GM23338 (cell line): ENCODE measurements around the gene PLAC8. TPM values are rescaled to one million over a fixed set of nuclear protein-coding genes. Genes with fewer than 3 reads are reported as not detected.

Source experiments
- ATAC-seq: fragments of 200-7000 bp; cut with Tn5 transposase; 3 replicates; pipeline ENCODE4 v1.9.1; 2020
- DNase-seq: peaks from one replicate; pipeline ENCODE4 v3.0.0-alpha.2; 2015; ENCODE audit warnings: low spot score
- H2AFZ ChIP-seq: fragments of 200-600 bp; sonication (generic); 2 replicates; pipeline ENCODE4 v1.8.0; 2016; ENCODE audit warnings: antibody characterized with exemption, mild to moderate bottlenecking, moderate library complexity
- H3F3A ChIP-seq: fragments of 200-600 bp; sonication (generic); replicated peaks from 2 replicates; pipeline ENCODE4 v1.8.0; 2017; ENCODE audit warnings: antibody characterized with exemption, mixed run types, low read depth
- H3K27ac ChIP-seq: fragments of 200-600 bp; sonication (generic); 2 replicates; pipeline ENCODE4 v1.6.1; 2016; ENCODE audit warnings: low read depth
- H3K27me3 ChIP-seq: fragments of 200-600 bp; sonication (generic); 2 replicates; pipeline ENCODE4 v1.8.0; 2016; ENCODE audit warnings: mild to moderate bottlenecking, mixed run types, moderate library complexity; ENCODE audit not compliant: insufficient read depth
- H3K36me3 ChIP-seq: fragments of 200-600 bp; sonication (generic); 2 replicates; pipeline ENCODE4 v1.8.0; 2016; ENCODE audit warnings: mild to moderate bottlenecking; ENCODE audit not compliant: insufficient read depth
- H3K4me1 ChIP-seq: fragments of 200-600 bp; sonication (generic); 2 replicates; pipeline ENCODE4 v1.8.0; 2016; ENCODE audit warnings: mild to moderate bottlenecking, moderate library complexity; ENCODE audit not compliant: insufficient read depth
- H3K4me2 ChIP-seq: fragments of 200-600 bp; sonication (generic); 2 replicates; pipeline ENCODE4 v1.7.1; 2017; ENCODE audit warnings: mixed run types
- H3K4me3 ChIP-seq: fragments of 200-600 bp; sonication (generic); 2 replicates; pipeline ENCODE4 v1.6.1; 2016; ENCODE audit warnings: mixed run types
- H3K79me2 ChIP-seq: fragments of 200-600 bp; sonication (generic); replicated peaks from 2 replicates; pipeline ENCODE4 v1.8.0; 2017; ENCODE audit warnings: mild to moderate bottlenecking; ENCODE audit not compliant: insufficient read depth
- H3K9me2 ChIP-seq: fragments of 200-600 bp; sonication (generic); 2 replicates; pipeline ENCODE4 v1.8.0; 2017; ENCODE audit not compliant: insufficient read depth
- H4K20me1 ChIP-seq: fragments of 200-600 bp; sonication (generic); replicated peaks from 2 replicates; pipeline ENCODE4 v1.8.0; 2017; ENCODE audit warnings: mild to moderate bottlenecking; ENCODE audit not compliant: insufficient read depth
- H3K27ac Mint-ChIP-seq: 2 replicates; pipeline ENCODE4 v1.8.0; 2020; ENCODE audit warnings: inconsistent platforms, mild to moderate bottlenecking, moderate library complexity, mixed read lengths
- H3K27me3 Mint-ChIP-seq: 3 replicates; pipeline ENCODE4 v1.8.0; 2022; ENCODE audit warnings: low read depth, mild to moderate bottlenecking, moderate library complexity, mixed read lengths, inconsistent platforms; ENCODE audit not compliant: insufficient read depth, poor library complexity
- H3K36me3 Mint-ChIP-seq: 3 replicates; pipeline ENCODE4 v1.8.0; 2021; ENCODE audit warnings: low read depth, mild to moderate bottlenecking, inconsistent platforms, moderate library complexity, mixed read lengths
- H3K4me1 Mint-ChIP-seq: 3 replicates; pipeline ENCODE4 v1.8.0; 2020; ENCODE audit warnings: mild to moderate bottlenecking, inconsistent platforms, mixed read lengths
- H3K4me3 Mint-ChIP-seq: 3 replicates; pipeline ENCODE4 v1.8.0; 2021; ENCODE audit warnings: moderate library complexity, mild to moderate bottlenecking, inconsistent platforms, mixed read lengths
- H3K9me3 Mint-ChIP-seq: 3 replicates; pipeline ENCODE4 v1.8.0; 2020; ENCODE audit warnings: moderate library complexity, mild to moderate bottlenecking, inconsistent platforms, mixed read lengths
- CREB1 ChIP-seq: fragments of 250-450 bp; sonication (Bioruptor Pico); IDR thresholded peaks from 2 replicates; pipeline ENCODE4 v1.5.0; 2020; ENCODE audit warnings: low read depth, mild to moderate bottlenecking, moderate library complexity
- ETS1 ChIP-seq: IDR thresholded peaks from 2 replicates; pipeline ENCODE4 v1.6.1; 2016; ENCODE audit warnings: antibody characterized with exemption
- EZH2 ChIP-seq: fragments of 200-600 bp; sonication (generic); IDR thresholded peaks from one replicate; pipeline ENCODE4 v1.8.0; 2017; ENCODE audit warnings: antibody characterized with exemption, mild to moderate bottlenecking, low read depth; ENCODE audit not compliant: unreplicated experiment
- EZH2phosphoT487 ChIP-seq: fragments of 200-600 bp; sonication (generic); IDR thresholded peaks from one replicate; pipeline ENCODE4 v1.8.1; 2018; ENCODE audit warnings: antibody characterized with exemption; ENCODE audit not compliant: unreplicated experiment
- JUNB ChIP-seq: IDR thresholded peaks from one replicate; pipeline ENCODE4 v1.6.1; 2016; ENCODE audit warnings: antibody characterized with exemption; ENCODE audit not compliant: unreplicated experiment
- NANOG ChIP-seq: IDR thresholded peaks from 2 replicates; pipeline ENCODE4 v1.6.1; 2016; ENCODE audit warnings: antibody characterized with exemption, borderline replicate concordance
- POLR2AphosphoS5 ChIP-seq: IDR thresholded peaks from 2 replicates; pipeline ENCODE4 v1.6.1; 2016; ENCODE audit warnings: antibody characterized with exemption, low read depth
- STAT1 ChIP-seq: IDR thresholded peaks from one replicate; pipeline ENCODE4 v1.6.1; 2016; ENCODE audit warnings: antibody characterized with exemption; ENCODE audit not compliant: unreplicated experiment
- ZNF114 ChIP-seq: fragments of 250-450 bp; sonication (Bioruptor Pico); IDR thresholded peaks from 2 replicates; pipeline ENCODE4 v1.5.0; 2020; ENCODE audit warnings: mild to moderate bottlenecking, moderate library complexity
- ZNF331 ChIP-seq: fragments of 250-450 bp; sonication (Bioruptor Pico); IDR thresholded peaks from 2 replicates; pipeline ENCODE4 v1.5.0; 2020; ENCODE audit warnings: low read depth, mild to moderate bottlenecking, moderate library complexity
- polyA plus RNA-seq: library from polyadenylated mRNA; unstranded; fragments of >200 nt; fragmentation: Nextera tagmentation; extraction: Ambion mirVana; gene quantifications from 2 replicates; pipeline ENCODE4 v1.2.1, GENCODE V29; 2016
- total RNA-seq: library from RNA; depleted of rRNA; stranded (reverse); fragments of >200 nt; shearing (Covaris generic); gene quantifications from 2 replicates; pipeline ENCODE4 v1.2.3, GENCODE V29; 2014
- TF ChIP-seq, protein P1 (sequence below), 2 experiments: fragments of 200-600 bp in 1 of 2; sonication (generic) in 1 of 2; conservative IDR thresholded peaks; 2 replicates each; pipeline versions ENCODE4 v1.5.1 to v1.6.1; 2016 to 2017; ENCODE audit warnings: antibody characterized with exemption in 2 of 2, low read depth in 2 of 2, mild to moderate bottlenecking in 2 of 2, moderate library complexity in 1 of 2
- TF ChIP-seq, protein P2 (sequence below): IDR thresholded peaks from one replicate; pipeline ENCODE4 v1.6.1; 2018; ENCODE audit warnings: antibody characterized with exemption; ENCODE audit not compliant: unreplicated experiment

PLAC8 gene
- total and polyA plus RNA-seq, 2 experiments from 2014 or later, result 0.83 to 1.6 TPM

DNA sequence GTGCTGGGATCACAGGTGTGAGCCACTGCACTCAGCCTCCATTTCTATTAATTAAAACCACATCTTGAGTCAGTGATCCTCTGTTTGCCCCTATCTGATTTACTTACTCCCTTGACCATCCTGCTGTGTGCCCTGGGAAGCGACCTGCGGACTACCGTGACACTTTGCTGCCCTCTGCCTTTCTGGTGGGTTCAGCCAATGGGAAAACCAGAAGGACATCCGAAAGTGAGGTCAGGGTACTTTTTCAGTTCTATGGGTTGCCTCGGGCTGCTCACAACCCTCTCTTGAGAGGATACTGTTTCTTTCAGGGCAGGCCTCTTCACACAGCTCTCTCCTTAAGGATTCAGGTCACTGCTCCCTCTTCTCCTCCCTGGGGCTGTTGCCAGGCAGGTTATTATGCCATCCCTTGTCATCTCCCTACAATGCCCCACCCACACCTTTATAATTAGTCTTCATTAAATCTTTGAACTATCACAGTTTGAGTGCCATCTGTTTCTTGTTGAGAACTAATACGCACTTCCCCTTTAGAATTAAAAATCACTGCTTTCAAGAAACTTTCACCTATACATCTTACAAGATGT lies 21.4 kb downstream of the PLAC8 start:
- Mint-ChIP-seq H3K4me1 (no peaks in the 10 kb centered on the region; the same call in 2 of the 3 replicates), H3K27ac (no peak overlapping the region), H3K9me3 (no peaks in the 10 kb centered on the region), H3K27me3 (peaks cover 4% of the 10 kb centered on the region), H3K4me3 (no peak overlapping the region), H3K36me3 (no peaks in the 10 kb centered on the region)
- TF ChIP-seq ZNF331 (CRISPR knock-in tag), result no peak
- no peak for TF ChIP-seq EZH2
- TF ChIP-seq, protein P1, sequence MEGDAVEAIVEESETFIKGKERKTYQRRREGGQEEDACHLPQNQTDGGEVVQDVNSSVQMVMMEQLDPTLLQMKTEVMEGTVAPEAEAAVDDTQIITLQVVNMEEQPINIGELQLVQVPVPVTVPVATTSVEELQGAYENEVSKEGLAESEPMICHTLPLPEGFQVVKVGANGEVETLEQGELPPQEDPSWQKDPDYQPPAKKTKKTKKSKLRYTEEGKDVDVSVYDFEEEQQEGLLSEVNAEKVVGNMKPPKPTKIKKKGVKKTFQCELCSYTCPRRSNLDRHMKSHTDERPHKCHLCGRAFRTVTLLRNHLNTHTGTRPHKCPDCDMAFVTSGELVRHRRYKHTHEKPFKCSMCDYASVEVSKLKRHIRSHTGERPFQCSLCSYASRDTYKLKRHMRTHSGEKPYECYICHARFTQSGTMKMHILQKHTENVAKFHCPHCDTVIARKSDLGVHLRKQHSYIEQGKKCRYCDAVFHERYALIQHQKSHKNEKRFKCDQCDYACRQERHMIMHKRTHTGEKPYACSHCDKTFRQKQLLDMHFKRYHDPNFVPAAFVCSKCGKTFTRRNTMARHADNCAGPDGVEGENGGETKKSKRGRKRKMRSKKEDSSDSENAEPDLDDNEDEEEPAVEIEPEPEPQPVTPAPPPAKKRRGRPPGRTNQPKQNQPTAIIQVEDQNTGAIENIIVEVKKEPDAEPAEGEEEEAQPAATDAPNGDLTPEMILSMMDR (conservative IDR thresholded peaks at IDR 0.05; ENCODE audit: low read depth in 2 of 2), result peak; percentile 42 to 79
- Histone ChIP-seq H3K27ac (no peak overlapping the region), H3K36me3 (no peaks in the 10 kb centered on the region), H3K9me2 (no peaks in the 10 kb centered on the region), H3K27me3 (no peaks in the 10 kb centered on the region), H3K4me3 (no peak overlapping the region), H2AFZ (no peak overlapping the region), H3F3A (no peaks in the 10 kb centered on the region), H3K4me1 (no peaks in the 10 kb centered on the region), H3K79me2 (no peaks in the 10 kb centered on the region), H3K4me2 (no peak overlapping the region), H4K20me1 (no peaks in the 10 kb centered on the region)
- peak; percentile 75 for DNase-seq
- peak; percentile 99 for ATAC-seq

- no peak overlapping the region for H3K27ac ChIP-seq
- H3K36me3 Mint-ChIP-seq, result no peaks in the 10 kb centered on the region
- H2AFZ ChIP-seq, result no peak overlapping the region
- H3K79me2 ChIP-seq, result no peaks in the 10 kb centered on the region
- peaks cover 6% of the 10 kb centered on the region for H3K27me3 Mint-ChIP-seq
- no peaks in the 10 kb centered on the region for H4K20me1 ChIP-seq
- H3K9me2 ChIP-seq, result no peaks in the 10 kb centered on the region
- no peak overlapping the region for H3K4me2 ChIP-seq
- no peaks in the 10 kb centered on the region for H3K9me3 Mint-ChIP-seq
- ATAC-seq, result no peak
- no peaks in the 10 kb centered on the region for H3K36me3 ChIP-seq
- no peak overlapping the region for H3K4me3 Mint-ChIP-seq
- DNase-seq, result peak; percentile 2
- H3K4me1 ChIP-seq, result no peaks in the 10 kb centered on the region
- no peaks in the 10 kb centered on the region for H3F3A ChIP-seq
- H3K27me3 ChIP-seq, result no peaks in the 10 kb centered on the region
- H3K4me3 ChIP-seq, result no peak overlapping the region
- H3K27ac Mint-ChIP-seq, result no peak overlapping the region
- H3K4me1 Mint-ChIP-seq, result no peaks in the 10 kb centered on the region; the same call in 2 of the 3 replicates
- TF ChIP-seq ZNF331 (CRISPR knock-in tag) (no peak), JUNB (no peak), EZH2phosphoT487 (no peak), POLR2AphosphoS5 (no peak), EZH2 (no peak), NANOG (no peak), ZNF114 (no peak), STAT1 (no peak), CREB1 (CRISPR knock-in tag) (no peak), ETS1 (no peak)
- TF ChIP-seq, protein P1 (conservative IDR thresholded peaks at IDR 0.05; ENCODE audit: low read depth in 2 of 2), result no peak
- TF ChIP-seq, protein P2, sequence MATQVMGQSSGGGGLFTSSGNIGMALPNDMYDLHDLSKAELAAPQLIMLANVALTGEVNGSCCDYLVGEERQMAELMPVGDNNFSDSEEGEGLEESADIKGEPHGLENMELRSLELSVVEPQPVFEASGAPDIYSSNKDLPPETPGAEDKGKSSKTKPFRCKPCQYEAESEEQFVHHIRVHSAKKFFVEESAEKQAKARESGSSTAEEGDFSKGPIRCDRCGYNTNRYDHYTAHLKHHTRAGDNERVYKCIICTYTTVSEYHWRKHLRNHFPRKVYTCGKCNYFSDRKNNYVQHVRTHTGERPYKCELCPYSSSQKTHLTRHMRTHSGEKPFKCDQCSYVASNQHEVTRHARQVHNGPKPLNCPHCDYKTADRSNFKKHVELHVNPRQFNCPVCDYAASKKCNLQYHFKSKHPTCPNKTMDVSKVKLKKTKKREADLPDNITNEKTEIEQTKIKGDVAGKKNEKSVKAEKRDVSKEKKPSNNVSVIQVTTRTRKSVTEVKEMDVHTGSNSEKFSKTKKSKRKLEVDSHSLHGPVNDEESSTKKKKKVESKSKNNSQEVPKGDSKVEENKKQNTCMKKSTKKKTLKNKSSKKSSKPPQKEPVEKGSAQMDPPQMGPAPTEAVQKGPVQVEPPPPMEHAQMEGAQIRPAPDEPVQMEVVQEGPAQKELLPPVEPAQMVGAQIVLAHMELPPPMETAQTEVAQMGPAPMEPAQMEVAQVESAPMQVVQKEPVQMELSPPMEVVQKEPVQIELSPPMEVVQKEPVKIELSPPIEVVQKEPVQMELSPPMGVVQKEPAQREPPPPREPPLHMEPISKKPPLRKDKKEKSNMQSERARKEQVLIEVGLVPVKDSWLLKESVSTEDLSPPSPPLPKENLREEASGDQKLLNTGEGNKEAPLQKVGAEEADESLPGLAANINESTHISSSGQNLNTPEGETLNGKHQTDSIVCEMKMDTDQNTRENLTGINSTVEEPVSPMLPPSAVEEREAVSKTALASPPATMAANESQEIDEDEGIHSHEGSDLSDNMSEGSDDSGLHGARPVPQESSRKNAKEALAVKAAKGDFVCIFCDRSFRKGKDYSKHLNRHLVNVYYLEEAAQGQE, result no peak
These were observed 24.9 kb downstream of the PLAC8 start for GRCh38 chr4:83089410-83090157.
